ENCODE measurements around the gene RHOT2. TPM values are rescaled to one million over a fixed set of nuclear protein-coding genes. Genes with fewer than 3 reads are reported as not detected.

Gene RHOT2
- total and polyA plus RNA-seq, 10 of the 15 experiments (the other 5 are each of a cell fraction or from before 2014, with no cell fraction given), result 3.7 to 174 (median 69.8) TPM

DNA sequence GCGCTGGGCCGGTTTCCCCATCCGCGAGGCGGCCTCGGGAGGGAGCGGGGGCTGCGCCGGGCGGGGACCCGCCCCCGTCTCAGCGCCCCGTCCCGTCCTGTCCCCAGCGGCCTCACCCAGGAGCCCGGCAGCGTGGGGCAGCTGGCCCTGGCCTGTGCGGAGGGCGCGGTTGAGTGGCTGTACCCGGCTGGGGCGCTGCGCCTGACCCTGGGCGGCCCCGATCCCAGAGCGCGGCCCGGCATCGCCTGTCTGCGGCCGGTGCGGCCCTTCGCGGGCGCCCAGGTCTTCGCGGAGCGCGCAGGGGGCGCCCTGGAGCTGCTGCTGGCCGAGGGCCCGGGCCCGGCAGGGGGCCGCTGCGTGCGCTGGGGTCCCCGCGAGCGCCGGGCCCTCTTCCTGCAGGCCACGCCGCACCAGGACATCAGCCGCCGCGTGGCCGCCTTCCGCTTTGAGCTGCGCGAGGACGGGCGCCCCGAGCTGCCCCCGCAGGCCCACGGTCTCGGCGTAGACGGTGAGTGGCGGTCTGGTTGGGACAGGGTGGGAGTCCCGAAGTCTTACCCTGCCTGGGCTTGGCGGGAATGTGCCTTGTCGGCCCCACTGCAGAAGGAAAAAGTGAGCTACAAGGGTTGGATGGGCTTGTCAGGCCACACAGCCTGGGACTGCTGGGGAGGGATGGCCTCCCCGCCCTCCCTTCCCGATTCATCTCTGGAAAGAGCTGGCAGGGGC lies 47.7 kb downstream of the RHOT2 start (continued):
- no peak for TF ChIP-seq ATF2 (IDR thresholded peaks at IDR 0.05; ENCODE audit: low read length)
- TF ChIP-seq TBL1XR1 (IDR thresholded peaks at IDR 0.05; ENCODE audit: low read depth, low read length), result no peak
- TF ChIP-seq EED (IDR thresholded peaks at IDR 0.05; ENCODE audit: low read depth), result no peak
- TF ChIP-seq MAX (IDR thresholded peaks at IDR 0.05; ENCODE audit: low read depth, low read length), result no peak
- no peak for TF ChIP-seq KAT2A (conservative IDR thresholded peaks at IDR 0.05; ENCODE audit: control insufficient read depth, low read depth, low read length)
- TF ChIP-seq EP300 (IDR thresholded peaks at IDR 0.05; ENCODE audit: borderline replicate concordance in 1 of 2, control insufficient read depth in 1 of 2, low read depth in 2 of 2, low read length in 2 of 2), result no peak
- TF ChIP-seq ZZZ3 (IDR thresholded peaks at IDR 0.05; ENCODE audit: control insufficient read depth, insufficient read length, low read depth), result no peak
- no peak for TF ChIP-seq RAD21 (IDR thresholded peaks at IDR 0.05; ENCODE audit: insufficient read depth, low read depth, low read length)
- no peak for TF ChIP-seq KDM1A (IDR thresholded peaks at IDR 0.05; ENCODE audit: borderline replicate concordance)
- TF ChIP-seq, protein P1, sequence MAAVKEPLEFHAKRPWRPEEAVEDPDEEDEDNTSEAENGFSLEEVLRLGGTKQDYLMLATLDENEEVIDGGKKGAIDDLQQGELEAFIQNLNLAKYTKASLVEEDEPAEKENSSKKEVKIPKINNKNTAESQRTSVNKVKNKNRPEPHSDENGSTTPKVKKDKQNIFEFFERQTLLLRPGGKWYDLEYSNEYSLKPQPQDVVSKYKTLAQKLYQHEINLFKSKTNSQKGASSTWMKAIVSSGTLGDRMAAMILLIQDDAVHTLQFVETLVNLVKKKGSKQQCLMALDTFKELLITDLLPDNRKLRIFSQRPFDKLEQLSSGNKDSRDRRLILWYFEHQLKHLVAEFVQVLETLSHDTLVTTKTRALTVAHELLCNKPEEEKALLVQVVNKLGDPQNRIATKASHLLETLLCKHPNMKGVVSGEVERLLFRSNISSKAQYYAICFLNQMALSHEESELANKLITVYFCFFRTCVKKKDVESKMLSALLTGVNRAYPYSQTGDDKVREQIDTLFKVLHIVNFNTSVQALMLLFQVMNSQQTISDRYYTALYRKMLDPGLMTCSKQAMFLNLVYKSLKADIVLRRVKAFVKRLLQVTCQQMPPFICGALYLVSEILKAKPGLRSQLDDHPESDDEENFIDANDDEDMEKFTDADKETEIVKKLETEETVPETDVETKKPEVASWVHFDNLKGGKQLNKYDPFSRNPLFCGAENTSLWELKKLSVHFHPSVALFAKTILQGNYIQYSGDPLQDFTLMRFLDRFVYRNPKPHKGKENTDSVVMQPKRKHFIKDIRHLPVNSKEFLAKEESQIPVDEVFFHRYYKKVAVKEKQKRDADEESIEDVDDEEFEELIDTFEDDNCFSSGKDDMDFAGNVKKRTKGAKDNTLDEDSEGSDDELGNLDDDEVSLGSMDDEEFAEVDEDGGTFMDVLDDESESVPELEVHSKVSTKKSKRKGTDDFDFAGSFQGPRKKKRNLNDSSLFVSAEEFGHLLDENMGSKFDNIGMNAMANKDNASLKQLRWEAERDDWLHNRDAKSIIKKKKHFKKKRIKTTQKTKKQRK (IDR thresholded peaks at IDR 0.05; ENCODE audit: low read depth, low read length), result no peak
- no peak for TF ChIP-seq FOXK2 (IDR thresholded peaks at IDR 0.05)
- no peak for TF ChIP-seq YY1 (IDR thresholded peaks at IDR 0.05; ENCODE audit: low read depth, low read length)
- TF ChIP-seq USF1 (IDR thresholded peaks at IDR 0.05; ENCODE audit: borderline replicate concordance, extremely low read length, insufficient read depth, low read depth, low read length), result no peak
- TF ChIP-seq ZNF274 (IDR thresholded peaks at IDR 0.05; ENCODE audit: insufficient read depth, insufficient read length), result no peak
- peak; percentile 48 for TF ChIP-seq SUZ12 (IDR thresholded peaks at IDR 0.05; ENCODE audit: unreplicated experiment)
- TF ChIP-seq CHD1 (IDR thresholded peaks at IDR 0.05; ENCODE audit: low read depth, low read length), result no peak
- TF ChIP-seq SIN3A (IDR thresholded peaks at IDR 0.05; ENCODE audit: low read depth, low read length), result no peak
- 0 out of 2 replicates have a peak, but pooled peaks have one; percentile 35 for TF ChIP-seq NKRF (conservative IDR thresholded peaks at IDR 0.05)
- TF ChIP-seq RB1 (IDR thresholded peaks at IDR 0.05; ENCODE audit: borderline replicate concordance), result no peak
- no peak for TF ChIP-seq MTA2 (IDR thresholded peaks at IDR 0.05; ENCODE audit: low read depth)
- no peak for TF ChIP-seq HCFC1 (IDR thresholded peaks at IDR 0.05; ENCODE audit: low read length)

Measured in GM12878 (cell line).